ENCODE data around the gene GSG1L.

GSG1L gene

GRCh38 chr16:27860091-27860490 is 203.4 kb downstream of the GSG1L start:
- DNase-seq (ENCODE audit: low read depth in 1 of 2, low spot score in 1 of 2): no peak

GRCh38 chr16:27859020-27859419 is 204.5 kb downstream of the GSG1L start:
- no peak for DNase-seq (ENCODE audit: low read depth in 1 of 2, low spot score in 1 of 2)

GRCh38 chr16:27853651-27854050 is 209.9 kb downstream of the GSG1L start:
- no peak for DNase-seq (ENCODE audit: low read depth in 1 of 2, low spot score in 1 of 2)

GRCh38 chr16:27853101-27853500 is 210.4 kb downstream of the GSG1L start:
- no peak for DNase-seq (ENCODE audit: low read depth in 1 of 2, low spot score in 1 of 2)

GRCh38 chr16:27852681-27853080 is 210.8 kb downstream of the GSG1L start:
- no peak for DNase-seq (ENCODE audit: low read depth in 1 of 2, low spot score in 1 of 2)

- DNase-seq (ENCODE audit: low read depth in 1 of 2, low spot score in 1 of 2): no peak
Observed at GRCh38 chr16:27852116-27852515, 211.4 kb downstream of the GSG1L start.

GRCh38 chr16:27851586-27851985 is 211.9 kb downstream of the GSG1L start:
- no peak for DNase-seq (ENCODE audit: low read depth in 1 of 2, low spot score in 1 of 2)

- no peak for DNase-seq (ENCODE audit: low read depth in 1 of 2, low spot score in 1 of 2)
Observed at GRCh38 chr16:27849621-27850020, 213.9 kb downstream of the GSG1L start.

- no peak for DNase-seq (ENCODE audit: low read depth in 1 of 2, low spot score in 1 of 2)
Observed at GRCh38 chr16:27847030-27847550, 216.4 kb downstream of the GSG1L start.

- DNase-seq (ENCODE audit: low read depth in 1 of 2, low spot score in 1 of 2): no peak
Observed at GRCh38 chr16:27844826-27845225, 218.7 kb downstream of the GSG1L start.

GRCh38 chr16:27843800-27844199 is 219.7 kb downstream of the GSG1L start:
- DNase-seq (ENCODE audit: low read depth in 1 of 2, low spot score in 1 of 2): no peak

- no peak for DNase-seq (ENCODE audit: low read depth in 1 of 2, low spot score in 1 of 2)
Observed at GRCh38 chr16:27841911-27842310, 221.6 kb downstream of the GSG1L start.

GRCh38 chr16:27841061-27841801 is 222.3 kb downstream of the GSG1L start:
- no peak for DNase-seq (ENCODE audit: low read depth in 1 of 2, low spot score in 1 of 2)

GRCh38 chr16:27840311-27841060 is 223.0 kb downstream of the GSG1L start:
- no peak for DNase-seq (ENCODE audit: low read depth in 1 of 2, low spot score in 1 of 2)

GRCh38 chr16:27839419-27839818 is 224.1 kb downstream of the GSG1L start:
- no peak for DNase-seq (ENCODE audit: low read depth in 1 of 2, low spot score in 1 of 2)

- DNase-seq (ENCODE audit: low read depth in 1 of 2, low spot score in 1 of 2): no peak
Observed at GRCh38 chr16:27838536-27839175, 224.9 kb downstream of the GSG1L start.

- DNase-seq (ENCODE audit: low read depth in 1 of 2, low spot score in 1 of 2): no peak
Observed at GRCh38 chr16:27829975-27830374, 233.5 kb downstream of the GSG1L start.

- no peak for DNase-seq (ENCODE audit: low read depth in 1 of 2, low spot score in 1 of 2)
Observed at GRCh38 chr16:27828671-27829070, 234.8 kb downstream of the GSG1L start.

GRCh38 chr16:27827765-27828164 is 235.7 kb downstream of the GSG1L start:
- no peak for DNase-seq (ENCODE audit: low read depth in 1 of 2, low spot score in 1 of 2)

- DNase-seq (ENCODE audit: low read depth in 1 of 2, low spot score in 1 of 2): no peak
Observed at GRCh38 chr16:27826893-27827289, 236.6 kb downstream of the GSG1L start.

GRCh38 chr16:27826081-27826892 is 237.2 kb downstream of the GSG1L start:
- DNase-seq (ENCODE audit: low read depth in 1 of 2, low spot score in 1 of 2): no peak

Measured in activated T-helper 1 cell treated with anti-CD3 and anti-CD28 coated beads, Interleukin-2, amount 50 U/mL, for 16 hours (primary cell).